Measurements from ENCODE around the gene IGFN1.

DNA sequence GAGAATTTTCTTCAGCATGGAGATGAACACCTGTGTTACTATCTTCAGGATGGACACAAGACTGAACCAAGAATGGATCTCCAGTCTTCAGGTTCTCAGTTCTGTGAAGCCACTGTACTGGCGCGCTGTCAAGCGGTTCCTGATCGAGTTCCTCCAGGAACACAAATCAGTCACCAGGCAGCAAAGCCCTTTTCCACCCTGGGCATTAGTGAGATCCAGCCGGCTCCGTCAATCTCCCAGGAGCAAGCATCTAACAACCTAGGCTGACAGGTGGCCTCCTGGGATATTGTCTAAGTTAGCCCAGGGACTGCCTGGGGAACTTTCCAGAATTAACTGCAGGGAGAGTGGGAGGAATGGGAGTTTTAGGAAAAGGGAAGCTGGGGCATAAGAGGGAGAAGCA lies 9.7 kb upstream of the IGFN1 start:
- TF ChIP-seq CTCF (IDR thresholded peaks at IDR 0.05; ENCODE audit: low read depth, low read length, poor library complexity, severe bottlenecking): no peak
- no peak for TF ChIP-seq EZH2phosphoT487 (IDR thresholded peaks at IDR 0.05; ENCODE audit: borderline replicate concordance, low read length)
